Endothelial cell of umbilical vein (primary cell): ENCODE results near the gene INTS7. TPM values are rescaled to one million over a fixed set of nuclear protein-coding genes. Genes with fewer than 3 reads are reported as not detected.

Source experiments
- BruUV-seq: library from RNA; stranded (reverse); fragments of 400-500 nt; replicated peaks from 2 replicates; lab custom pipeline; 2021; lab: Mats Ljungman, UMichigan
- CTCF ChIA-PET: fragments of 300-600, 350-600 bp; sonication (Branson Sonifier 250); formaldehyde crosslinking; loops from one replicate; lab custom pipeline; 2021; ENCODE audit warnings: antibody characterized with exemption, inconsistent platforms; lab: Charles Lee
- POLR2A ChIA-PET: fragments of 300-600, 350-600 bp; sonication (Branson Sonifier 250); formaldehyde crosslinking; loops from one replicate; lab custom pipeline; 2021; ENCODE audit warnings: antibody characterized with exemption, inconsistent platforms; lab: Charles Lee
- DNase-seq: peaks from one replicate; pipeline ENCODE4 v3.0.0-alpha.2; 2011; ENCODE audit warnings: low read depth, low spot score
- FAIRE-seq: peaks from 2 replicates; lab custom pipeline; 2011; peaks lifted over from hg19 to GRCh38; lab: Jason Lieb, UNC
- H2AFZ ChIP-seq: 2 replicates; pipeline ENCODE4 v1.6.0; 2012; ENCODE audit warnings: low read depth, low read length, control low read depth, inconsistent platforms
- H3K27ac ChIP-seq: 2 replicates; pipeline ENCODE4 v1.5.1; 2011; ENCODE audit warnings: low read depth, mild to moderate bottlenecking, control low read depth, low read length, moderate library complexity; ENCODE audit not compliant: insufficient read depth
- H3K27me3 ChIP-seq, 2 experiments: 2 replicates each; pipeline versions ENCODE4 v1.6.0 to v1.6.1; 2011; ENCODE audit warnings: low read length in 2 of 2, mixed read lengths in 1 of 2; ENCODE audit not compliant: control insufficient read depth in 2 of 2, insufficient read depth in 2 of 2
- H3K36me3 ChIP-seq, 2 experiments: 2 replicates in 1 of 2; 3 replicates in 1 of 2; pipeline ENCODE4 v1.5.1; 2011; ENCODE audit warnings: low read length in 2 of 2, mild to moderate bottlenecking in 1 of 2, moderate library complexity in 1 of 2; ENCODE audit not compliant: control insufficient read depth in 2 of 2, insufficient read depth in 2 of 2; ENCODE audit errors: extremely low read depth in 1 of 2
- H3K4me1 ChIP-seq: 3 replicates; pipeline ENCODE4 v1.5.1; 2011; ENCODE audit warnings: mild to moderate bottlenecking, low read length; ENCODE audit not compliant: control insufficient read depth, insufficient read depth; ENCODE audit errors: extremely low read depth
- H3K4me2 ChIP-seq: 2 replicates; pipeline ENCODE4 v1.6.1; 2011; ENCODE audit warnings: low read length, control low read depth, mixed read lengths; ENCODE audit not compliant: insufficient read depth
- H3K4me3 ChIP-seq, 3 experiments: fragments of 200-600 bp in 1 of 3; sonication (generic), shearing (Covaris generic) in 1 of 3; replicated peaks in 1 of 3; 2 replicates each; pipeline ENCODE4 v1.5.1; 2011 to 2016; ENCODE audit warnings: control low read depth in 3 of 3, low read length in 3 of 3, mild to moderate bottlenecking in 2 of 3, inconsistent platforms in 1 of 3, low read depth in 1 of 3, moderate library complexity in 1 of 3; ENCODE audit not compliant: insufficient read depth in 1 of 3
- H3K79me2 ChIP-seq: 2 replicates; pipeline ENCODE4 v1.6.0; 2012; ENCODE audit warnings: low read length, inconsistent platforms; ENCODE audit not compliant: control insufficient read depth, insufficient read depth
- H3K9ac ChIP-seq: replicated peaks from 2 replicates; pipeline ENCODE3; 2011; ENCODE audit warnings: low read length, control low read depth; ENCODE audit not compliant: insufficient read depth; ENCODE audit errors: extremely low read depth
- H3K9me1 ChIP-seq: replicated peaks from 3 replicates; pipeline ENCODE4 v1.6.0; 2011; ENCODE audit warnings: mild to moderate bottlenecking, low read length; ENCODE audit not compliant: control insufficient read depth, insufficient read depth; ENCODE audit errors: extremely low read depth
- H3K9me3 ChIP-seq: replicated peaks from 2 replicates; pipeline ENCODE4 v1.5.1; 2012; ENCODE audit warnings: low read length, inconsistent platforms; ENCODE audit not compliant: control insufficient read depth, insufficient read depth
- H4K20me1 ChIP-seq: replicated peaks from 2 replicates; pipeline ENCODE3; 2011; ENCODE audit warnings: mild to moderate bottlenecking, low read length; ENCODE audit not compliant: control insufficient read depth, insufficient read depth; ENCODE audit errors: extremely low read depth
- CTCF ChIP-seq, 2 donors: IDR thresholded peaks; 1 replicate in 1 of 2; 2 replicates in 1 of 2; pipeline ENCODE4 v1.5.1; 2011; ENCODE audit warnings: low read length in 2 of 2, mild to moderate bottlenecking in 2 of 2, moderate library complexity in 2 of 2, control low read depth in 1 of 2, inconsistent platforms in 1 of 2, low read depth in 1 of 2; ENCODE audit not compliant: insufficient read depth in 1 of 2; ENCODE audit errors: extremely low read depth in 1 of 2
- EZH2 ChIP-seq: IDR thresholded peaks from 2 replicates; pipeline ENCODE4 v1.6.1; 2012; ENCODE audit warnings: borderline replicate concordance, low read depth, mild to moderate bottlenecking, moderate library complexity, low read length, inconsistent platforms; ENCODE audit not compliant: severe bottlenecking
- GATA2 ChIP-seq: IDR thresholded peaks from 2 replicates; pipeline ENCODE4 v1.7.0; 2011; ENCODE audit warnings: low read depth, mild to moderate bottlenecking, moderate library complexity, mixed read lengths, low read length; ENCODE audit not compliant: insufficient read length, insufficient read depth
- JUN ChIP-seq: IDR thresholded peaks from 2 replicates; pipeline ENCODE4 v1.6.1; 2011; ENCODE audit warnings: borderline replicate concordance, low read depth; ENCODE audit not compliant: insufficient read length, insufficient read depth
- POLR2A ChIP-seq: IDR thresholded peaks from 2 replicates; pipeline ENCODE4 v1.6.1; 2012; ENCODE audit warnings: low read depth, mild to moderate bottlenecking, control low read depth, low read length
- dilution Hi-C: fragments of 300-500 bp; cut with MboI; formaldehyde crosslinking; loops from one replicate; pipeline ENCODE4 v1.15.0; 2019; ENCODE audit warnings: low sequenced_read_pairs; ENCODE audit not compliant: extremely low pct_ligation_motif_present
- intact Hi-C: fragments of 100-400 bp; cut with micrococcal nuclease; formaldehyde crosslinking; loops from one replicate; pipeline ENCODE4 v1.10.0; 2022
- polyA plus RNA-seq, 4 experiments: library from polyadenylated mRNA; depleted of rRNA in 3 of 4; stranded (reverse) in 3 of 4; unstranded in 1 of 4; fragments of >200 nt; gene quantifications; 2 replicates each; pipeline versions ENCODE4 v1.2.1 to v1.2.3, GENCODE V29; 2011 to 2012; ENCODE audit warnings: missing spikeins in 1 of 4
- total RNA-seq: library from RNA; stranded (reverse); gene quantifications from 2 replicates; pipeline ENCODE4 v1.2.3, GENCODE V29; 2021
- TF ChIP-seq, protein P1 (sequence below): IDR thresholded peaks from 2 replicates; pipeline ENCODE4 v1.6.1; 2011; ENCODE audit not compliant: insufficient read depth, insufficient read length

Gene INTS7
- total and polyA plus RNA-seq, 2 donors (not counting 3 experiments of a cell fraction or from before 2014, with no cell fraction given) = 9.1 to 18.1 TPM

GRCh38 chr1:212034516-212035122, 738 bp downstream of the INTS7 start:
- Histone ChIP-seq H3K9me3 (no peaks in the 10 kb centered on the region), H3K27me3 (no peaks in the 10 kb centered on the region), H3K9me1 (no peaks in the 10 kb centered on the region), H3K9ac (peak overlapping the region; percentile 89), H3K4me3 (peak overlapping the region; percentile 52 to 89 (median 70)), H3K4me1 (peaks cover 33% of the 10 kb centered on the region), H3K36me3 (no peaks in the 10 kb centered on the region), H3K79me2 (peaks cover 73% of the 10 kb centered on the region), H3K4me2 (peak overlapping the region; percentile 85), H2AFZ (peak overlapping the region; percentile 30), H3K27ac (peak overlapping the region; percentile 9), H4K20me1 (no peaks in the 10 kb centered on the region)
- dilution Hi-C loops = no loop called here
- CTCF ChIA-PET = interaction anchor here (0.7 to 4.7 kb wide), 54 partner anchors 9 to 601 kb away, joined by 3 to 148 read pairs (median 5); partner anchors contain the start of genes NEK2 and PPP2R5A
- POLR2A ChIA-PET = interaction anchor here (1.2 to 1.5 kb wide), 4 partner anchors 36 to 574 kb away, joined by 3 to 4 read pairs (median 3); partner anchors contain the start of gene ATF3
- intact Hi-C loops = loop anchor here (1.0 to 2.0 kb wide), 14 partner anchors 22 to 574 kb away; partner anchors contain the start of genes ATF3, LPGAT1, NENF and PPP2R5A
- TSS peak; percentile 56 for BruUV-seq
- no peak for FAIRE-seq
- DNase-seq = no peak
- TF ChIP-seq GATA2 = no peak
- no peak for TF ChIP-seq CTCF (IDR thresholded peaks at IDR 0.05; ENCODE audit: extremely low read depth in 1 of 2, insufficient read depth in 1 of 2, low read depth in 1 of 2, low read length in 2 of 2)
- TF ChIP-seq, protein P1, sequence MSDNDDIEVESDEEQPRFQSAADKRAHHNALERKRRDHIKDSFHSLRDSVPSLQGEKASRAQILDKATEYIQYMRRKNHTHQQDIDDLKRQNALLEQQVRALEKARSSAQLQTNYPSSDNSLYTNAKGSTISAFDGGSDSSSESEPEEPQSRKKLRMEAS = no peak
- TF ChIP-seq EZH2 = no peak
- TF ChIP-seq JUN = no peak
- TF ChIP-seq POLR2A = peak; percentile 4
